ENCODE measurements around the gene EXOC4.

- TF ChIP-seq CTCF (IDR thresholded peaks at IDR 0.05) (no peak), POLR2A (IDR thresholded peaks at IDR 0.05) (no peak)
These were observed 488.2 kb downstream of the EXOC4 start for GRCh38 chr7:133741078-133741477.
